HG02885 (cell line): Measurements from ENCODE around the gene RASGRF2.
"Not testable (repeated sequence)": the region's sequence is repeated elsewhere in the genome, so short reads cannot be mapped to it uniquely, and the experiment has no call there.

Experiments used
- ATAC-seq: cut with Tn5 transposase; IDR thresholded peaks from one replicate; pipeline ENCODE4 v1.9.1; 2021; ENCODE audit warnings: mild to moderate bottlenecking; ENCODE audit not compliant: unreplicated experiment, poor library complexity

Gene RASGRF2

GRCh38 chr5:81121836-81122630 lies 161.9 kb downstream of the RASGRF2 start:
- no peak for ATAC-seq

GRCh38 chr5:81124689-81125088 lies 164.5 kb downstream of the RASGRF2 start:
- not testable (repeated sequence) for ATAC-seq

GRCh38 chr5:81125959-81126358 lies 165.8 kb downstream of the RASGRF2 start:
- no peak for ATAC-seq

DNA sequence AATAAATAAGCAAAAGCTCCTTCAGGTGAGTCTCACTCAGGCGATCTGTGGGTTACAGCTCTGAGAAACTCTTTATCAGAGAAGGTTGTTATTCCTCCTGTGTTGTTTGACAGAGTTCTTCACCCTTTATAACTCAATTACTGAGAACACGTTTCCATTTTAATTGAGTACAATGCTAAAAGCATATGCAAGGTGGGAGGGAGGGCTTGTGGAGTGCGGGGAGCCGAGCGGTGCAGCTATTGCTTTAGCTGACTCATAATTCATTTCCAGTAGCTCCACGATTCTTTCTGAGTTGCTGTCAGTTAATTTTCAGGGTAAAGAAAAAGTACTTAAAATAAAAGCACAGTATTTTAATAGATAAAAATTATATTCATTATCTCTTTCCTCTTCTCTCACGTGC lies 168.3 kb downstream of the RASGRF2 start:
- no peak for ATAC-seq

DNA sequence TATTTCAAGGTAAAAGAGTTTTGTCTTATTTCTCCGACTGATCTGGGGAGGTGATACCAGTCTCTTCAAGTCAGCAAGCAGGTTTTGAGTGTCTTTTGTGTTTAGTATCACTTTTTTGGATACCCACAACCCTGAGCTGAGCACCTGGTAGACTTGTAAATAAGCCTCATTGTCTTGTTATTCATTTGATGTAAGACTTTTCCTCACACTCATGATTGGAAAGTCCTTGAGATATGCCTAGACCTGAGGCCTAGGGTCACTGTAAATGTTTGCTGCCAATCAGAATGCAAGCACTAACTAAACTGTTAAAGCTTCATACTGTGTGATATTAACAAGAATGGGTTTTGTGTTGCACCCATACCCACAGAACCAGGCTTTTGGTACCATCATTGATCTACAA lies 172.2 kb downstream of the RASGRF2 start:
- no peak for ATAC-seq

DNA sequence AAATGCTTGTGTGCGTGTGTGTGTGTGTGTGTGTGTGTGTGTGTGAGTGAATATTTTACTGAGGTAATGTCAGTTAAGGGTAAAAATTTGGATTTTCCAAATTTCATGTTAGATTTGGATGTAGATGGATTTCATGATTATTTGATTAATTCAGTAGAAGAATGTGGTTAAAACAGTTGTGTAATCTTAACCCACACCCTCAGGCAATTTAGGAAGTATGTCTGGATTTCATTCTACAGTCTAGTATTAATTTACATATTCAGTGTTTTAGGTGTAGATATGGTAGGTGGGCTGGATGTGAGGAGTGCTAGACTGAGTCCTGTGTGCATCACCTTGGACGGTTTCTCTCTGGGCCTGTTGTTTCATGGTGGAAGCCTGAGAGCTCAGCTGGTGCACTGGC lies 173.9 kb downstream of the RASGRF2 start:
- no peak for ATAC-seq

DNA sequence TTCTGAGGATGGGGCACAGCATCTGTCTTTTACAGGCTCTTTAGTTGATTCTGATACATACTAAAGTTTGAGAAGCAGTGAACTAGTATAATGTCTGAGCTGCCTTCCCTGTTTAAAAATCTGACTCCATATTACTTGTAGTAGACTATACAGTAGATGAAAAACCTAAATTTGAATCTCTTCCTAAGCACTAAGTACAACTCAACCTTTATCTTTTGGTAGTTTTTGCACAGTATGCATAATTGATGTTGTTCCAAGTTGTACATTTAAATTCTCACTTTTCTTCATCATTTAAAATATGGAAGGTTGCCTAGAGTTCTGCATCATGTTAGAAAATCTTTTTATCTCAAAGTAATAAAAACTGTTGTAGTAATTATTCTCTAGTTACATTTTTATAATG lies 174.4 kb downstream of the RASGRF2 start:
- no peak for ATAC-seq

- ATAC-seq, result no peak
Measured at GRCh38 chr5:81136557-81136956, 176.4 kb downstream of the RASGRF2 start.

- no peak for ATAC-seq
Measured at GRCh38 chr5:81137833-81138232, 177.7 kb downstream of the RASGRF2 start.

GRCh38 chr5:81140441-81140840 lies 180.3 kb downstream of the RASGRF2 start:
- no peak for ATAC-seq

DNA sequence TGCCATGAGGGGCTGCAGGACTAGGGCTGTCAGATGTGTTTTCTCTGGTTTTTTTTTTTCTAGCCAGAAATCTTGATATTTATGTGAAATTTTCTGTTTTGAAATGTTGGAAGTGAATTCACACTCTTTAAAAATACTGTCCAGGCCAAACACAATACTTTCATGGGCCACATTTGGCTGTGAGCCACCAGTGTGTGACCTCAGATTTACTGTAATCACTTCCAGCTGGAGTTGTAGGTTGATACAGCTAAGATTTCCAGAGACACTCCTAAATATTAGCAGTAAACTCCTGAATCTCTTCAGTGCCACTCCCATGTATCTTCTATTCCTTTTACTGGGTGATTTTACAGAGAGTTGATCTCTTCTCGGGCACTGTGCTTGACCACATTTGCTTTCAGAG lies 180.8 kb downstream of the RASGRF2 start:
- ATAC-seq, result no peak

DNA sequence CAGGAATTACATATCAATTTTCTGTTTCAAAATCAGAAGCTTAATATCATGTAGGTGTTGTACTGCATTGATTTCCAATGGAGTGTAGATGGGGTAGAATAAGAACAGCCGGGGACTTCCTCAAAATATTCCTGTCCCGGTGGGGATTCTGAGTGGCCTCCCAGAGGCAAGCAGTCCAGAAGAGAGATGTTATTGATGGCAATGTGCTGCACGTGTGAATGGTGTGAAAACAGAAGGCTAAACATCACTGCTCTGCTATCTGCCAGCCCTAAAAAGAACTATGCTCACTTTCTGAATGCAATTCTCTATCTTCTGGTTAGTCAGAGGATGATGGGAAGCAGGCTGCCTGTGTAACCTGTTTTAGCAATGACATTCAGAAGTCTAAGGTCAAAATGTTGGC lies 181.9 kb downstream of the RASGRF2 start:
- ATAC-seq, result no peak

GRCh38 chr5:81145329-81145935 lies 185.3 kb downstream of the RASGRF2 start:
- no peak for ATAC-seq

DNA sequence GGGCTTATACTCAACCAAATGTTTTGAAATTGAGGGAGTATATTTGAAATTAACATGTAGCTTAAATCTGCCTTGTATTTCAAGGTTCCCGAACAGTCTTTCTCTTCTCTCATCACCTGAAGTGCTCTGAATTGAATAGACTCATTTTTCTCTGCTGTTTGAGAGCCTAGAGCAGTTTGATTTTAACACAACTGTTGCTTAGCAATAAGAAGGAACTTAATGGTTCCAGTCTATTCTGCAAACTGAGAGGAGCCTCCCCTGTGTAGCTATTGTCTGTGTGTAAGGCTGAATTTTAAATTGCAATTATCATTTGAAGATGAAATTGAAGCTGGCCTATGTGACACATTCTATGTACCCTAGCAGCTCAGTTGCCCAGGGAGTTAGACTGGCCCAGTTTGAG lies 185.9 kb downstream of the RASGRF2 start:
- ATAC-seq, result no peak

DNA sequence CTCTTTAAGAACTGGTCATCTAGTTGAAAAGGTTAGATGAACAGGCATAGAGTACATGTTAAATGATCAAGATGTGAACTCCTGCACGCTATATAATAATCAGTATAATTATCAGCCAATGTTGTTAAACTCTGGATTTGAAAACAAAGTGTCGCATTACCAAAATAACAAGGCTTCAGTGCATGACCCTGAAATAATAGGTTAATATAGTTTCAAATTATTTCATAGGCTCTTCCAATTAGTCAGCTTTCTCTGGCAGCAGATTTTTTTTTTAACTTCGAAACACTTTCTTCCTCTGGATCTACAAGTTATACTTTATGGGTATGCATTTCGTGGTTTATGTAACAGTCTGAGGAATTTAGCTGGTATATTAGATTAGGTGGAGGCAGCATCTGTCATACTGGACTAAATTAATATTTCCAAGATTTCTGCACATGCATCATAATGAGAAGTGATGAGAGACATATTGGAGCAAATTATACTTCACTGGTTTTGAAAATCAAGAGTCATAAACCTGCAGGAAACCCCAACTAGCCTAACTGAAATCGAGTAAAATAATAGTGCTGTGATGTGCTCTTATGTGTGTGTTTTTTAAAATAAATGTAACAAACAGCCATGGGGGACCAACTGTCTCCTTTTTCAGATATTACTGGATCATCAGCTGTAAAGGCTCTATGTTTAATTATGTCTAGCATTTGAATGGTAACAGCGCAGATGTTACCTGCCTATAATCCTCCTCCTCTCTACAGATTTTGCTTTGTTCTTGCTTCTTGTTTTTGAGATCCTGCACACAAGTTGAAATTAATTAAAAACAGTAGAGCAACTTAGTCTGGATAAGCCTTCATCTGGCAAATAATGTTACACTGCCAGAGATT lies 187.1 kb downstream of the RASGRF2 start:
- no peak for ATAC-seq

- no peak for ATAC-seq
Measured at GRCh38 chr5:81147886-81148571, 187.9 kb downstream of the RASGRF2 start.

- ATAC-seq, result no peak
Measured at GRCh38 chr5:81151546-81151945, 191.4 kb downstream of the RASGRF2 start.

DNA sequence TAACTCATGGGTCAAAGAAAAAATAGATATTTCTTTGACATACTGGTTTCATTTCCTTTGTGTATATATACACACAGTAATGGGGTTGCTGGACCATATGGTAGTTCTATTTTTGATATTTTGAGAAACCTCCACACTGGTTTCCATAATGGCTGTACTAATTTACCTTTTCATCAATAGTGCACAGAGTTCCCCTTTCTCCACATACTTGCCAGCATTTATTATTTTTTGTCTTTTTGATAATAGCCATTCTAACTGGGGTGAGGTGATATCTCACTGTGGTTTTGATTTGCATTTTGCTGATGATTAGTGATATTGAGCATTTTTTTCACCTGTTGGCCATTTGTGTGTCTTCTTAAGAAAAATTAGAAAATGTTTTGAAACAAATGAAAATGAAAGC lies 194.6 kb downstream of the RASGRF2 start:
- peak; percentile 66 for ATAC-seq

DNA sequence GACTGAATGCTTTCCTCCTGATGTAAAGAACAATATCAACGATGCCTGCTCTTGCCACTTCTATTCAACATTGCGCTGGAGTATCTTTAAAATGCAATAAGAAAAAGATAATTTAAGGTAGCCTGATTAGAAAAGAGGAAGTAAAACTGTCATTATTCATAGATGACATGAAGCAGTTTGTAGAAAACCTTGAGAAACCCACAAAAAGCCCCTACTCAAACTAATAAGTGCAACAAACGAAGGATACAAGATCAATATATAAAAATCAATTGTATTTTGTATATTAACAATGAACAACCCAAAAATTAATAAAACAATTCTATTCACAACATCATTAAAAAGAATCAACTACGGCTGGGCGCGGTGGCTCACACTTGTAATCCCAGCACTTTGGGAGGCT lies 196.6 kb downstream of the RASGRF2 start:
- ATAC-seq, result no peak

DNA sequence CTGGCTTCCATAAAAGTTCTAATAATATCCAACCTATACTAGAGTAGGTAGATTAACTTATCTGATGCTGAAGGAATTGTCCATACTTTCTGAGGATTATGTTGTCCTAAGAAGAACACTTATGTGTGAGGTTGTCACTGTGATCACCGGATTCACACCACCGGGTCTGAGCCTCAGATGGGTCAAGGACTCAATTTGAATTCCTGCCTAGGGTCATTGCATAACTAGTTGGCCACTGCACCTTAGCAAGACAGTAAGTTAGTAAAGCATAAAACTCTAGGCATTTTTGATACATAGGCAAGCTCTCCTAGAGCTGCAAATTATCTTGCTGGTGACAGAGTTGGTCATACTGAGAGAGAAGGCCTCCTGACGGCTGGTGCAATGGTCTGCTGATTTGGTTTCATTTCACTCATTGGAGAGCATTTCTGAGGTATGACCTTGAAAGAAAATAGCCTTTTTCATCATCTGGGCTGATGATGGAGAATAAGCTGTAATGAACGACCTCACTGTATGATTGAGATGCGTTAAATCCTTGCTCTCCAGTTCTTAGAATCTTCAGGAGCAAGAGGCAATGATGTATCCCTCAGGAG lies 200.9 kb downstream of the RASGRF2 start:
- ATAC-seq, result peak; percentile 89
